ENCODE measurements around the gene MBD3.

The MBD3 gene

GRCh38 chr19:1526066-1526778, 66.4 kb downstream of the MBD3 start:
- Histone ChIP-seq H3K4me3 (ENCODE audit: low read length) (no peak overlapping the region), H4K20me1 (ENCODE audit: insufficient read depth, low read length) (no peaks in the 10 kb centered on the region), H3K4me2 (ENCODE audit: low read length) (no peak overlapping the region), H2AFZ (ENCODE audit: low read depth, low read length) (no peak overlapping the region), H3K27me3 (ENCODE audit: low read depth, low read length) (no peaks in the 10 kb centered on the region), H3K27ac (ENCODE audit: low read length) (no peak overlapping the region), H3K4me1 (ENCODE audit: low read length) (no peaks in the 10 kb centered on the region), H3K36me3 (replicated peaks; ENCODE audit: low read depth, low read length) (no peaks in the 10 kb centered on the region), H3K9ac (ENCODE audit: low read length) (no peak overlapping the region), H3K79me2 (ENCODE audit: low read length) (no peaks in the 10 kb centered on the region), H3K9me3 (ENCODE audit: insufficient read depth, low read length) (no peaks in the 10 kb centered on the region)
- TF ChIP-seq CTCF (IDR thresholded peaks at IDR 0.05; ENCODE audit: low read depth, low read length), result no peak
- TF ChIP-seq EZH2phosphoT487 (IDR thresholded peaks at IDR 0.05; ENCODE audit: low read depth), result no peak

GRCh38 chr19:1525343-1525742, 67.3 kb downstream of the MBD3 start:
- TF ChIP-seq CTCF (IDR thresholded peaks at IDR 0.05; ENCODE audit: low read depth, low read length) (no peak), EZH2phosphoT487 (IDR thresholded peaks at IDR 0.05; ENCODE audit: low read depth) (no peak)
- Histone ChIP-seq H3K27ac (ENCODE audit: low read length) (no peak overlapping the region), H2AFZ (ENCODE audit: low read depth, low read length) (no peak overlapping the region), H3K36me3 (replicated peaks; ENCODE audit: low read depth, low read length) (no peaks in the 10 kb centered on the region), H3K27me3 (ENCODE audit: low read depth, low read length) (no peaks in the 10 kb centered on the region), H3K9me3 (ENCODE audit: insufficient read depth, low read length) (no peaks in the 10 kb centered on the region), H3K79me2 (ENCODE audit: low read length) (no peaks in the 10 kb centered on the region), H3K4me1 (ENCODE audit: low read length) (no peaks in the 10 kb centered on the region), H3K4me2 (ENCODE audit: low read length) (no peak overlapping the region), H4K20me1 (ENCODE audit: insufficient read depth, low read length) (no peaks in the 10 kb centered on the region), H3K9ac (ENCODE audit: low read length) (no peak overlapping the region), H3K4me3 (ENCODE audit: low read length) (no peak overlapping the region)

- Histone ChIP-seq H3K79me2 (ENCODE audit: low read length) (no peaks in the 10 kb centered on the region), H2AFZ (ENCODE audit: low read depth, low read length) (no peak overlapping the region), H3K4me2 (ENCODE audit: low read length) (no peak overlapping the region), H4K20me1 (ENCODE audit: insufficient read depth, low read length) (no peaks in the 10 kb centered on the region), H3K27ac (ENCODE audit: low read length) (no peak overlapping the region), H3K4me3 (ENCODE audit: low read length) (no peak overlapping the region), H3K36me3 (replicated peaks; ENCODE audit: low read depth, low read length) (no peaks in the 10 kb centered on the region), H3K9me3 (ENCODE audit: insufficient read depth, low read length) (no peaks in the 10 kb centered on the region), H3K9ac (ENCODE audit: low read length) (no peak overlapping the region), H3K4me1 (ENCODE audit: low read length) (no peaks in the 10 kb centered on the region), H3K27me3 (ENCODE audit: low read depth, low read length) (no peaks in the 10 kb centered on the region)
- no peak for TF ChIP-seq CTCF (IDR thresholded peaks at IDR 0.05; ENCODE audit: low read depth, low read length)
- no peak for TF ChIP-seq EZH2phosphoT487 (IDR thresholded peaks at IDR 0.05; ENCODE audit: low read depth)
Measured at GRCh38 chr19:1524972-1525325, 67.7 kb downstream of the MBD3 start.

- H3K79me2 ChIP-seq (ENCODE audit: low read length), result no peaks in the 10 kb centered on the region
- H3K4me1 ChIP-seq (ENCODE audit: low read length), result no peaks in the 10 kb centered on the region
- no peak overlapping the region for H3K4me2 ChIP-seq (ENCODE audit: low read length)
- no peak overlapping the region for H3K4me3 ChIP-seq (ENCODE audit: low read length)
- H3K27ac ChIP-seq (ENCODE audit: low read length), result no peak overlapping the region
- no peaks in the 10 kb centered on the region for H3K36me3 ChIP-seq (replicated peaks; ENCODE audit: low read depth, low read length)
- TF ChIP-seq CTCF (IDR thresholded peaks at IDR 0.05; ENCODE audit: low read depth, low read length) (no peak), EZH2phosphoT487 (IDR thresholded peaks at IDR 0.05; ENCODE audit: low read depth) (no peak)
- H4K20me1 ChIP-seq (ENCODE audit: insufficient read depth, low read length), result no peaks in the 10 kb centered on the region
- H3K27me3 ChIP-seq (ENCODE audit: low read depth, low read length), result no peaks in the 10 kb centered on the region
- H3K9ac ChIP-seq (ENCODE audit: low read length), result no peak overlapping the region
- H3K9me3 ChIP-seq (ENCODE audit: insufficient read depth, low read length), result no peaks in the 10 kb centered on the region
- H2AFZ ChIP-seq (ENCODE audit: low read depth, low read length), result no peak overlapping the region
Measured at GRCh38 chr19:1524287-1524971, 68.2 kb downstream of the MBD3 start.

Data from OCI-LY3 (cell line).